AG04449 (cell line): ENCODE data around the gene BNC1.

Experiments used
- CTCF ChIA-PET: fragments of 350-600 bp; formaldehyde crosslinking; extraction: SDS; loops from one replicate; lab custom pipeline; 2021; ENCODE audit warnings: antibody characterized with exemption; lab: Yijun Ruan, JAX
- POLR2A ChIA-PET: fragments of 400-600, 350-600 bp; formaldehyde crosslinking; extraction: SDS; loops from one replicate; lab custom pipeline; 2020; ENCODE audit warnings: antibody characterized with exemption, inconsistent platforms; lab: Yijun Ruan, JAX
- DNase-seq: peaks from one replicate; pipeline ENCODE4 v3.0.0-alpha.2; 2010; ENCODE audit warnings: low read depth, low spot score
- H3K4me3 ChIP-seq: 2 replicates; pipeline ENCODE4 v1.5.1; 2011; ENCODE audit warnings: low read depth, mild to moderate bottlenecking, control low read depth, low read length
- CTCF ChIP-seq: IDR thresholded peaks from one replicate; pipeline ENCODE4 v1.5.1; 2011; ENCODE audit warnings: mild to moderate bottlenecking, moderate library complexity, low read length, control low read depth, inconsistent platforms; ENCODE audit not compliant: insufficient read depth; ENCODE audit errors: missing control alignments

Gene BNC1

GRCh38 chr15:83207009-83207659 is 77.3 kb downstream of the BNC1 start:
- ChIA-PET POLR2A (interaction anchor here (1.5 to 1.8 kb wide), 2 partner anchors 140 to 196 kb away, joined by 5 to 6 read pairs; partner anchors contain the start of genes BTBD1 and C15orf40), CTCF (interaction anchor here (1.0 to 5.9 kb wide), 4 partner anchors 41 to 228 kb away, joined by 3 to 26 read pairs (median 4); partner anchors contain the start of gene C15orf40)
- TF ChIP-seq CTCF = no peak
- H3K4me3 ChIP-seq = peak overlapping the region; percentile 75
- no peak for DNase-seq

- CTCF ChIA-PET = interaction anchor here (1.0 to 5.9 kb wide), 4 partner anchors 42 to 229 kb away, joined by 3 to 26 read pairs (median 4); partner anchors contain the start of gene C15orf40
- TF ChIP-seq CTCF = no peak
- POLR2A ChIA-PET = no interaction called here
- no peak for DNase-seq
- peak overlapping the region; percentile 75 for H3K4me3 ChIP-seq
These were observed 77.9 kb downstream of the BNC1 start for GRCh38 chr15:83206526-83207008.
